Measurements from ENCODE around the gene TPO.

The TPO gene

GRCh38 chr2:1371082-1371481, 42.2 kb upstream of the TPO start:
- Histone ChIP-seq H2AFZ (no peak overlapping the region), H3K79me2 (no peaks in the 10 kb centered on the region), H3K9ac (no peak overlapping the region), H3K27me3 (ENCODE audit: control insufficient read depth, insufficient read depth, low read length) (no peaks in the 10 kb centered on the region), H3K4me3 (ENCODE audit: low read depth, low read length) (no peak overlapping the region), H3K4me2 (ENCODE audit: low read length) (no peak overlapping the region), H3K9me3 (ENCODE audit: control insufficient read depth, low read length) (no peaks in the 10 kb centered on the region), H3K4me1 (no peaks in the 10 kb centered on the region), H3K36me3 (ENCODE audit: control insufficient read depth, insufficient read depth, low read length) (no peaks in the 10 kb centered on the region), H3K27ac (no peak overlapping the region)
- no peak for TF ChIP-seq CTCF (IDR thresholded peaks at IDR 0.05)

- no peaks in the 10 kb centered on the region for H3K4me1 ChIP-seq
- no peak overlapping the region for H3K9ac ChIP-seq
- H2AFZ ChIP-seq: no peak overlapping the region
- no peaks in the 10 kb centered on the region for H3K27me3 ChIP-seq (ENCODE audit: control insufficient read depth, insufficient read depth, low read length)
- H3K27ac ChIP-seq: no peak overlapping the region
- H3K4me3 ChIP-seq (ENCODE audit: low read depth, low read length): no peak overlapping the region
- no peaks in the 10 kb centered on the region for H3K9me3 ChIP-seq (ENCODE audit: control insufficient read depth, low read length)
- no peak for TF ChIP-seq CTCF (IDR thresholded peaks at IDR 0.05)
- H3K36me3 ChIP-seq (ENCODE audit: control insufficient read depth, insufficient read depth, low read length): no peaks in the 10 kb centered on the region
- no peak overlapping the region for H3K4me2 ChIP-seq (ENCODE audit: low read length)
- H3K79me2 ChIP-seq: no peaks in the 10 kb centered on the region
These were observed 39.4 kb upstream of the TPO start for GRCh38 chr2:1373830-1374229.

- H3K36me3 ChIP-seq (ENCODE audit: control insufficient read depth, insufficient read depth, low read length): no peaks in the 10 kb centered on the region
- H3K27ac ChIP-seq: no peak overlapping the region
- no peaks in the 10 kb centered on the region for H3K27me3 ChIP-seq (ENCODE audit: control insufficient read depth, insufficient read depth, low read length)
- TF ChIP-seq CTCF (IDR thresholded peaks at IDR 0.05): no peak
- no peaks in the 10 kb centered on the region for H3K79me2 ChIP-seq
- no peaks in the 10 kb centered on the region for H3K4me1 ChIP-seq
- no peaks in the 10 kb centered on the region for H3K9me3 ChIP-seq (ENCODE audit: control insufficient read depth, low read length)
- H3K9ac ChIP-seq: no peak overlapping the region
- H3K4me3 ChIP-seq (ENCODE audit: low read depth, low read length): no peak overlapping the region
- no peak overlapping the region for H2AFZ ChIP-seq
- no peak overlapping the region for H3K4me2 ChIP-seq (ENCODE audit: low read length)
These were observed 39.0 kb upstream of the TPO start for GRCh38 chr2:1374287-1374686.

- Histone ChIP-seq H3K27me3 (ENCODE audit: control insufficient read depth, insufficient read depth, low read length) (no peaks in the 10 kb centered on the region), H3K4me1 (no peaks in the 10 kb centered on the region), H3K27ac (no peak overlapping the region), H3K9ac (no peak overlapping the region), H2AFZ (no peak overlapping the region), H3K4me3 (ENCODE audit: low read depth, low read length) (no peak overlapping the region), H3K79me2 (no peaks in the 10 kb centered on the region), H3K9me3 (ENCODE audit: control insufficient read depth, low read length) (no peaks in the 10 kb centered on the region), H3K36me3 (ENCODE audit: control insufficient read depth, insufficient read depth, low read length) (no peaks in the 10 kb centered on the region), H3K4me2 (ENCODE audit: low read length) (no peak overlapping the region)
- no peak for TF ChIP-seq CTCF (IDR thresholded peaks at IDR 0.05)
These were observed 37.5 kb upstream of the TPO start for GRCh38 chr2:1375794-1376193.

- Histone ChIP-seq H3K27me3 (ENCODE audit: control insufficient read depth, insufficient read depth, low read length) (no peaks in the 10 kb centered on the region), H2AFZ (no peak overlapping the region), H3K27ac (no peak overlapping the region), H3K9me3 (ENCODE audit: control insufficient read depth, low read length) (no peaks in the 10 kb centered on the region), H3K4me3 (ENCODE audit: low read depth, low read length) (no peak overlapping the region), H3K36me3 (ENCODE audit: control insufficient read depth, insufficient read depth, low read length) (no peaks in the 10 kb centered on the region), H3K9ac (no peak overlapping the region), H3K4me1 (no peaks in the 10 kb centered on the region), H3K4me2 (ENCODE audit: low read length) (no peak overlapping the region), H3K79me2 (no peaks in the 10 kb centered on the region)
- TF ChIP-seq CTCF (IDR thresholded peaks at IDR 0.05): no peak
These were observed 35.8 kb upstream of the TPO start for GRCh38 chr2:1377473-1377872.

Measured in parathyroid adenoma (tissue), 2 donors.